ENCODE results near the gene RPS19BP1.

- TF ChIP-seq, protein P1, sequence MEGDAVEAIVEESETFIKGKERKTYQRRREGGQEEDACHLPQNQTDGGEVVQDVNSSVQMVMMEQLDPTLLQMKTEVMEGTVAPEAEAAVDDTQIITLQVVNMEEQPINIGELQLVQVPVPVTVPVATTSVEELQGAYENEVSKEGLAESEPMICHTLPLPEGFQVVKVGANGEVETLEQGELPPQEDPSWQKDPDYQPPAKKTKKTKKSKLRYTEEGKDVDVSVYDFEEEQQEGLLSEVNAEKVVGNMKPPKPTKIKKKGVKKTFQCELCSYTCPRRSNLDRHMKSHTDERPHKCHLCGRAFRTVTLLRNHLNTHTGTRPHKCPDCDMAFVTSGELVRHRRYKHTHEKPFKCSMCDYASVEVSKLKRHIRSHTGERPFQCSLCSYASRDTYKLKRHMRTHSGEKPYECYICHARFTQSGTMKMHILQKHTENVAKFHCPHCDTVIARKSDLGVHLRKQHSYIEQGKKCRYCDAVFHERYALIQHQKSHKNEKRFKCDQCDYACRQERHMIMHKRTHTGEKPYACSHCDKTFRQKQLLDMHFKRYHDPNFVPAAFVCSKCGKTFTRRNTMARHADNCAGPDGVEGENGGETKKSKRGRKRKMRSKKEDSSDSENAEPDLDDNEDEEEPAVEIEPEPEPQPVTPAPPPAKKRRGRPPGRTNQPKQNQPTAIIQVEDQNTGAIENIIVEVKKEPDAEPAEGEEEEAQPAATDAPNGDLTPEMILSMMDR (IDR thresholded peaks at IDR 0.05) = peak in 1 of 3 donors; percentile 44
- no peak for TF ChIP-seq POLR2A (IDR thresholded peaks at IDR 0.05)
Observed at GRCh38 chr22:39496131-39496838, 36.3 kb downstream of the RPS19BP1 start.
